ENCODE data around the gene BDH1.

GRCh38 chr3:197501879-197502620, 53.7 kb downstream of the BDH1 start:
- TF ChIP-seq POLR2A (IDR thresholded peaks at IDR 0.05; ENCODE audit: low read length) (no peak), GATA1 (IDR thresholded peaks at IDR 0.05; ENCODE audit: low read depth, low read length) (no peak)
